Neural crest cell (in vitro differentiated cells): ENCODE measurements around the gene CAPNS2. TPM values are rescaled to one million over a fixed set of nuclear protein-coding genes. Genes with fewer than 3 reads are reported as not detected.
"Not testable (repeated sequence)": the region's sequence is repeated elsewhere in the genome, so short reads cannot be mapped to it uniquely, and the experiment has no call there.

Source experiments
- DNase-seq: peaks from one replicate; pipeline ENCODE4 v3.0.0; 2021; ENCODE audit warnings: low read depth, mixed read lengths, low spot score
- H3K27ac Mint-ChIP-seq: one replicate; pipeline ENCODE4 v1.8.0; 2021; ENCODE audit warnings: mild to moderate bottlenecking, mixed read lengths; ENCODE audit not compliant: unreplicated experiment
- H3K27me3 Mint-ChIP-seq: 2 replicates; pipeline ENCODE4 v1.8.0; 2021; ENCODE audit warnings: low read depth, mild to moderate bottlenecking, mixed read lengths
- H3K36me3 Mint-ChIP-seq: 2 replicates; pipeline ENCODE4 v1.8.0; 2021; ENCODE audit warnings: low read depth, mild to moderate bottlenecking, mixed read lengths
- H3K4me1 Mint-ChIP-seq: 2 replicates; pipeline ENCODE4 v1.8.0; 2021; ENCODE audit warnings: mixed read lengths
- H3K4me3 Mint-ChIP-seq: one replicate; pipeline ENCODE4 v1.8.0; 2021; ENCODE audit warnings: mild to moderate bottlenecking, mixed read lengths
- H3K9me3 Mint-ChIP-seq: 2 replicates; pipeline ENCODE4 v1.8.0; 2021; ENCODE audit warnings: mixed read lengths
- CTCF ChIP-seq: fragments of 200-600 bp; sonication (generic); conservative IDR thresholded peaks from 2 replicates; pipeline ENCODE4 v1.5.0; 2021; ENCODE audit warnings: antibody characterized with exemption, mild to moderate bottlenecking
- total RNA-seq: library from RNA; stranded (reverse); gene quantifications from 2 replicates; pipeline ENCODE4 v1.2.1, GENCODE V29; 2021

CAPNS2 gene
- total RNA-seq, 1 donor from 2014 or later = 0.23 TPM

- no peaks in the 10 kb centered on the region for H3K4me1 Mint-ChIP-seq
- no peak for DNase-seq
- H3K27me3 Mint-ChIP-seq = peaks cover 6% of the 10 kb centered on the region
- H3K36me3 Mint-ChIP-seq = no peaks in the 10 kb centered on the region
- TF ChIP-seq CTCF = no peak
- no peak overlapping the region for H3K4me3 Mint-ChIP-seq
- H3K9me3 Mint-ChIP-seq = peaks cover 14% of the 10 kb centered on the region
- no peak overlapping the region for H3K27ac Mint-ChIP-seq
These were observed 39.4 kb downstream of the CAPNS2 start for GRCh38 chr16:55605754-55606336.

- H3K27ac Mint-ChIP-seq = no peak overlapping the region
- peaks cover 16% of the 10 kb centered on the region for H3K9me3 Mint-ChIP-seq
These were observed 47.3 kb downstream of the CAPNS2 start for GRCh38 chr16:55613613-55614335.

GRCh38 chr16:55615071-55615470 is 48.6 kb downstream of the CAPNS2 start:
- H3K27me3 Mint-ChIP-seq = peaks cover 6% of the 10 kb centered on the region
- no peak overlapping the region for H3K4me3 Mint-ChIP-seq
- no peak for DNase-seq
- TF ChIP-seq CTCF = no peak
- H3K36me3 Mint-ChIP-seq = peaks cover 5% of the 10 kb centered on the region
- H3K4me1 Mint-ChIP-seq = no peaks in the 10 kb centered on the region
- H3K9me3 Mint-ChIP-seq = peaks cover 12% of the 10 kb centered on the region
- no peak overlapping the region for H3K27ac Mint-ChIP-seq

More at GRCh38 chr16:55613613-55614335, 47.3 kb downstream of the CAPNS2 start:
- H3K4me1 Mint-ChIP-seq = no peaks in the 10 kb centered on the region
- H3K36me3 Mint-ChIP-seq = peaks cover 5% of the 10 kb centered on the region
- no peak for DNase-seq
- TF ChIP-seq CTCF = no peak
- H3K27me3 Mint-ChIP-seq = peaks cover 2% of the 10 kb centered on the region
- H3K4me3 Mint-ChIP-seq = no peak overlapping the region

GRCh38 chr16:55615670-55616069 is 49.2 kb downstream of the CAPNS2 start:
- not testable (repeated sequence) for H3K36me3 Mint-ChIP-seq, H3K27ac Mint-ChIP-seq, H3K27me3 Mint-ChIP-seq, H3K4me1 Mint-ChIP-seq, H3K4me3 Mint-ChIP-seq, DNase-seq
- H3K9me3 Mint-ChIP-seq = peaks cover 12% of the 10 kb centered on the region

Other genes with a start within 250 kb of the CAPNS2 start
- gene IRX6, start 242.5 kb upstream of the CAPNS2 start, total RNA-seq = 0.09 and 0.14 TPM in 2 replicates
- gene MMP2, start 87.5 kb upstream of the CAPNS2 start, total RNA-seq = 138 and 153 TPM in 2 replicates
- gene LPCAT2, start 57.6 kb upstream of the CAPNS2 start, total RNA-seq = 7.2 and 7.9 TPM in 2 replicates
- gene SLC6A2, start 89.3 kb downstream of the CAPNS2 start, total RNA-seq = not detected in 2 replicates